ENCODE data around the gene AFAP1L2.
A peak's percentile ranks its signal among the peaks of the same experiment; 100 is the strongest.

Gene AFAP1L2

GRCh38 chr10:114266521-114266920, 137.8 kb downstream of the AFAP1L2 start:
- no peak for DNase-seq (ENCODE audit: low read depth)

- DNase-seq (ENCODE audit: low read depth) = peak; percentile 41
Observed at GRCh38 chr10:114265392-114266053, 138.8 kb downstream of the AFAP1L2 start.

- DNase-seq (ENCODE audit: low read depth) = no peak
Observed at GRCh38 chr10:114262496-114262895, 141.8 kb downstream of the AFAP1L2 start.

- DNase-seq (ENCODE audit: low read depth) = peak; percentile 43
Observed at GRCh38 chr10:114261076-114261475, 143.2 kb downstream of the AFAP1L2 start.

GRCh38 chr10:114260366-114260765, 143.9 kb downstream of the AFAP1L2 start:
- no peak for DNase-seq (ENCODE audit: low read depth)

- peak; percentile 63 for DNase-seq (ENCODE audit: low read depth)
Observed at GRCh38 chr10:114259824-114260223, 144.5 kb downstream of the AFAP1L2 start.

- no peak for DNase-seq (ENCODE audit: low read depth)
Observed at GRCh38 chr10:114258274-114258840, 145.9 kb downstream of the AFAP1L2 start.

- no peak for DNase-seq (ENCODE audit: low read depth)
Observed at GRCh38 chr10:114257498-114257897, 146.8 kb downstream of the AFAP1L2 start.

GRCh38 chr10:114256822-114257221, 147.5 kb downstream of the AFAP1L2 start:
- DNase-seq (ENCODE audit: low read depth) = no peak

- DNase-seq (ENCODE audit: low read depth) = no peak
Observed at GRCh38 chr10:114256008-114256765, 148.1 kb downstream of the AFAP1L2 start.

- no peak for DNase-seq (ENCODE audit: low read depth)
Observed at GRCh38 chr10:114255227-114255626, 149.1 kb downstream of the AFAP1L2 start.

- DNase-seq (ENCODE audit: low read depth) = no peak
Observed at GRCh38 chr10:114252883-114253282, 151.4 kb downstream of the AFAP1L2 start.

- DNase-seq (ENCODE audit: low read depth) = no peak
Observed at GRCh38 chr10:114252092-114252491, 152.2 kb downstream of the AFAP1L2 start.

- DNase-seq (ENCODE audit: low read depth) = no peak
Observed at GRCh38 chr10:114250716-114251115, 153.6 kb downstream of the AFAP1L2 start.

GRCh38 chr10:114250236-114250635, 154.1 kb downstream of the AFAP1L2 start:
- no peak for DNase-seq (ENCODE audit: low read depth)

GRCh38 chr10:114246679-114247305, 157.5 kb downstream of the AFAP1L2 start:
- no peak for DNase-seq (ENCODE audit: low read depth)

GRCh38 chr10:114245121-114245791, 159.0 kb downstream of the AFAP1L2 start:
- no peak for DNase-seq (ENCODE audit: low read depth)
